ENCODE results near the gene DDX49.

- no peak for TF ChIP-seq CTCF (IDR thresholded peaks at IDR 0.05)
- no peak for TF ChIP-seq MAX (IDR thresholded peaks at IDR 0.05; ENCODE audit: low read depth)
- no peak for TF ChIP-seq POLR2AphosphoS5 (IDR thresholded peaks at IDR 0.05; ENCODE audit: low read depth, low read length)
- TF ChIP-seq RCOR1 (IDR thresholded peaks at IDR 0.05; ENCODE audit: low read length): no peak
- TF ChIP-seq MXI1 (IDR thresholded peaks at IDR 0.05; ENCODE audit: low read depth, low read length): no peak
- TF ChIP-seq GATA2 (CRISPR knock-in tag; IDR thresholded peaks at IDR 0.05): no peak
- TF ChIP-seq, protein P1, sequence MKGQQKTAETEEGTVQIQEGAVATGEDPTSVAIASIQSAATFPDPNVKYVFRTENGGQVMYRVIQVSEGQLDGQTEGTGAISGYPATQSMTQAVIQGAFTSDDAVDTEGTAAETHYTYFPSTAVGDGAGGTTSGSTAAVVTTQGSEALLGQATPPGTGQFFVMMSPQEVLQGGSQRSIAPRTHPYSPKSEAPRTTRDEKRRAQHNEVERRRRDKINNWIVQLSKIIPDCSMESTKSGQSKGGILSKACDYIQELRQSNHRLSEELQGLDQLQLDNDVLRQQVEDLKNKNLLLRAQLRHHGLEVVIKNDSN (IDR thresholded peaks at IDR 0.05; ENCODE audit: borderline replicate concordance, low read depth): no peak
- TF ChIP-seq NRF1 (IDR thresholded peaks at IDR 0.05; ENCODE audit: low read depth, low read length): no peak
- TF ChIP-seq, protein P2, sequence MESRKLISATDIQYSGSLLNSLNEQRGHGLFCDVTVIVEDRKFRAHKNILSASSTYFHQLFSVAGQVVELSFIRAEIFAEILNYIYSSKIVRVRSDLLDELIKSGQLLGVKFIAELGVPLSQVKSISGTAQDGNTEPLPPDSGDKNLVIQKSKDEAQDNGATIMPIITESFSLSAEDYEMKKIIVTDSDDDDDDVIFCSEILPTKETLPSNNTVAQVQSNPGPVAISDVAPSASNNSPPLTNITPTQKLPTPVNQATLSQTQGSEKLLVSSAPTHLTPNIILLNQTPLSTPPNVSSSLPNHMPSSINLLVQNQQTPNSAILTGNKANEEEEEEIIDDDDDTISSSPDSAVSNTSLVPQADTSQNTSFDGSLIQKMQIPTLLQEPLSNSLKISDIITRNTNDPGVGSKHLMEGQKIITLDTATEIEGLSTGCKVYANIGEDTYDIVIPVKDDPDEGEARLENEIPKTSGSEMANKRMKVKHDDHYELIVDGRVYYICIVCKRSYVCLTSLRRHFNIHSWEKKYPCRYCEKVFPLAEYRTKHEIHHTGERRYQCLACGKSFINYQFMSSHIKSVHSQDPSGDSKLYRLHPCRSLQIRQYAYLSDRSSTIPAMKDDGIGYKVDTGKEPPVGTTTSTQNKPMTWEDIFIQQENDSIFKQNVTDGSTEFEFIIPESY (IDR thresholded peaks at IDR 0.05; ENCODE audit: borderline replicate concordance, low read depth): no peak
- TF ChIP-seq NFIC (IDR thresholded peaks at IDR 0.05; ENCODE audit: borderline replicate concordance): no peak
Observed at GRCh38 chr19:18931316-18932162, 12.0 kb downstream of the DDX49 start.
